Pulmonary artery endothelial cell (primary cell): Measurements from ENCODE around the gene ECM1. TPM values are rescaled to one million over a fixed set of nuclear protein-coding genes. Genes with fewer than 3 reads are reported as not detected.

Experiments
- DNase-seq: peaks from one replicate; pipeline ENCODE4 v3.0.0-alpha.2; 2011; ENCODE audit warnings: low read depth, low spot score
- total RNA-seq: library from RNA; depleted of rRNA; stranded (reverse); fragments of >200 nt; gene quantifications from 2 replicates; pipeline ENCODE4 v1.2.3, GENCODE V29; 2014

The ECM1 gene
- total RNA-seq, 1 donor from 2014 or later = 0.46 TPM

DNA sequence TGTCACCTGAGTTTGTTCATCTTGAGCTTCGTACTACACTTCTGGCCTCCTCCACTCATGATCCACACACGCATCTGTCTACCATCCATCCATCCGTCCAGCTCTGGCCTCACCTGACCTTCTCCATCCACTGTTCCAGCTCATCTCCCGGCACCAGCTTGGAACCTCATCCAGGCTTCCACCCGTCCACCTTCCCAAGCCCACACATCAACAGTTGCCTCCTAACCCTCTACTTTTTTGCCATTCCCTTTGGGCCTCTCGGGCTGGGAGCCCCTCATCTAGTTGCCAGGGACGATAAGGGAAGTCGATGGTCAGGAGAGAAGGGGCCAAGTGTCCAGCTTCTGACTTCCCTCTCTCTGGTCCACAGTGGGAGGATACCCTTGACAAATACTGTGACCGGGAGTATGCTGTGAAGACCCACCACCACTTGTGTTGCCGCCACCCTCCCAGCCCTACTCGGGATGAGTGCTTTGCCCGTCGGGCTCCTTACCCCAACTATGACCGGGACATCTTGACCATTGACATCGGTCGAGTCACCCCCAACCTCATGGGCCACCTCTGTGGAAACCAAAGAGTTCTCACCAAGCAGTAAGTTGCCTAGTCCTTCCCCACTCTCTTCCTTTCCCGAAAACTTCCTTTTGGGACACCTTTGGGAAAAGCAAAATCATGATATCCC lies 4.2 kb downstream of the ECM1 start:
- DNase-seq = no peak

DNA sequence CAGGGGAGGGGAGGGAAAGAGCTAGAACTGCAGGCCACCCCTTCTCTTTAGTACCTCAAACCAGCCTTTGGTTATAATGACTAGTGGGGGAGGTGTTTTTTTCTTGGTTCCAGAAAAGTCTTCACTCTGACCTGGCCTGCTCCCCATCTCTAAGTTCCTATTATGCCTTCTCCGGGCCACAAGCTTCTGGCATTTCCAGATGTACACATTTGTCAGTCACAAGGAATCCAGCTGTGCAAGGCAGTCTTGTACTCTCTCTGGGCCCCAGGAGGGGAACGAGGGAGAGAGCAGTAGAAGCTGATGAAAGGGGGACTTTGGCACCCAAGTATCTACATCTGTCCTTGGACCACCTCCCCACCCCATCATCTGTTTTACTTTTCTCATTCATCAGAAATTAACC lies 4.9 kb downstream of the ECM1 start:
- no peak for DNase-seq

DNA sequence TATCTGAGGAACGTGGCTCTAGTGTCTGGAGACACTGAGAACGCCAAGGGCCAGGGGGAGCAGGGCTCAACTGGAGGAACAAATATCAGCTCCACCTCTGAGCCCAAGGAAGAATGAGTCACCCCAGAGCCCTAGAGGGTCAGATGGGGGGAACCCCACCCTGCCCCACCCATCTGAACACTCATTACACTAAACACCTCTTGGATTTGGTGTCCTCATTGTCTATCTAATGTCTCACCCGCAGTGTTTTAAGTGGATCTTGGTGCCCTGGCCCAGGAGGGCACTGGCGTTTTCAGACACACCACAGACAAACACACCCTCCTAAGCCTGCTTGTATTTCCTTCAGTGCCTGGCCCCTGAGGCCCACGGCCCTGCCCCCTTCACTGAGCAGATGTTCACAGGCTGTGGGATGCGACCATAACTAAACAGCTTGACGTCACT lies 5.5 kb downstream of the ECM1 start:
- no peak for DNase-seq

DNA sequence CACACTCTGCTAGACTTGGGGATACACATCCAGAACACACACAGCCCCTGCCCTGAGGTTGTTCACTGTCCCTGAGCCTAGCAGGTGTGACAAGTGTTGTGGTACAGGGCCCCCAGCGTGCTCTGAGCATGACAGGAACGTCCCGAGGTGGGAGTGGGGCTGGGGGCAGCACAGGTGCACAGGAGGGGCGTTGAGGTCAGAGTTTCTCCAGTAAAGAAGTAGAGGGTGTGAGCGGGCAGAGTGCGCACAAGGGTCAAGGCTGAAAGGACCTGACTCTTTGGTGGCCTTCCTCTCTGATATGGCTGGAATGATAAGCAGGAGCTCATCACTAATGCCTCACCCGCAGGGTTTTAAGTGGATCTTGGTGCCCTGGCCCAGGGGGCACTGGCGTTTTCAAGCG lies 6.4 kb downstream of the ECM1 start:
- DNase-seq = no peak

DNA sequence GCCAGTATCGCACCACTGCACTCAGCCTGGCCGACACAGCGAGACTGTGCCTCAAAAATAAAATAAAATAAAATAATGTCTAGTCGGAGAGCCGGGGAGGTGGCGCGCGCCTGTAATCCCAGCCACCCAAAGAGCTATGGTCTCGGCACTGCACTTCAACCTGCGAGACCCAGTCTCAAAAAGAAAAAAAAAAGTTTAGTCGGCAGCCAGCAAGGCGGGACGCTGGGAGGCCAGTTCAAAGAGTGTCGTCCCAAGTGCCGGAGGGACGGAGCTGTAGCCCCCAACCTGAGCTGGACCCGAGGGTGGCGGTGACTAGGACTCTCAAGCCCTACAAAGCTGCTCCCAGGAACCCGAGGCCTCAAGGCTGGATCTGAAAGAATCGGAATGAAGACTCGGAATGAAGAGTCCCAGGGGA lies 7.0 kb downstream of the ECM1 start:
- no peak for DNase-seq

DNA sequence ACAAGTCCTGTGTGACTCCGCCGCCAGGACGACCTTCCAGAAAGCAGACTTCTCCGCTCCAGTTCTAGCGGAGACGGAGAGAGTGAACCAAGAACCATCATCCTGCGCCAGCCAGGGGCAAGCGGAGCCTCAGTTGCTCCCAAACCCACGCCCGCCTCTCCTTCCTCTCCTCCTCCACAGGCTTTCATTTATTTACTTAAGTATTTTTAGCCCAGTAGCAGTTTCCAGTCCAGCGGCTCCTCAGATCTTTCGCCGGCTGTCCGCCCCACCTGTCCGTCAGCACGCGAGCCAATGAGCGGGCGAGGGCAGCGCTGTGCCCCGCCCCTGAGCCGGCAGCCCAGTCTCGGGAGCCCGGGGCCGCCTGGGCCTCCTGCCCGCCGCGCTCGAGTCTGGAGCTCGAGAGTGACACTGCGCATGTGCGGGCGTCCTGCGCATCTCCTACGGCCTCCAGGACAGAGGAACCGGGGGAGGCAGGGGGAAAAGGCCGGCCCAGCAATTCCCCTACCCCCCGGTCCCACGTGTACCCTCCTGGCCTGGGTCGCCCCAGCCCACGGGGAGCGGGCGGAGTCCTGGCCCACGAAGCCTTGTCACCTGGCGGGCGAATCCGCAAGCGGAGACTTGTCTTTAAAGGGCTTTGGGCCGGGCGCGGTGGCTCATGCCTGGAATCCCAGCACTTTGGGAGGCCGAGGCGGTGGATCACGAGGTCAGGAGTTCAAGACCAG lies 7.6 kb downstream of the ECM1 start, which contains the start of gene FALEC:
FALEC (plus strand) TSS at position 425 of the 722 bp plus-strand sequence.
- peak; percentile 78 for DNase-seq

DNA sequence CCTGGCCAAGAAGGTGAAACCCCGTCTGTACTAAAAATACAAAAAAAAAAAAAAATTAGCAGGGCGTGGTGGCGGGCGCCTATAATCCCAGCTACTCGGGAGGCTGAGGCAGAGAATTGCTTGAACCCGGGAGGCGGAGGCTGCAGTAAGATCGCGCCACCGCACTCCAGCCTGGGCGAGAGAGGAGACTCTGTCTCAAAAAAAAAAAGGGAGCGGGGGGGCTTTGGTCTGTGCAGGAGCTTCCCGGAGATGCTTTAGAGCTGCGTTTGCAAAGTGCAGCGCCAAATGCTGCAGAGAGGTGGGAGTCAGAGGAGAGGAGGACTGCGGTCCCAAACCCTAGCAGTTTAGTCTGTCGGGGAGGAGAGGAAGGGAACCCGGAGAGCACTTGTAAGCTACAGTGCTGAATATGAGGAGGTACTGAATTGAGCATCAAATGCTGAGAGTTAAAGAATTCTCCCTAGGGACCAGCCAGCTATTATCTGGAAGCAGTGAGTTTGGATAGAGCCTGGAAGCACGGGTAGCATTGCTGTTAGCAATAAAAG lies 8.2 kb downstream of the ECM1 start:
- no peak for DNase-seq

DNA sequence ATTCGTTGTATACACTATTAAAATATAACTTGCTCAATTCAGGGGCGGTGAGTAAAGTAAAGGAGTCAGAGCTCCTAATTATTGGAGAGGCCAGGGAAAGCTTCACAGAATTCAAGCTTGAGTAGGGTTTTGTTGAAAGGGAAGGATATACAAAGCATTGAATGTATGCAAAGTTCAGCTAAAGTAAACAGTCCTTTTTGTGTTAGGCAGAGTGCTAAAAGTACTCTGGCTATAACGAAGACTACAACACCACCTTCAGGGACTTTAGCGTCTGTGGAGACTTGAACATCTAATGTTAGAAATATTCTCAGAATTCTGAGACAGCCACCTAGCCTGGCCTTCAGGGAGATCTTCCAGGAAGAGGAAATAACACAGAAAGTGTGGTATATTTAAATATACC lies 8.7 kb downstream of the ECM1 start:
- no peak for DNase-seq

DNA sequence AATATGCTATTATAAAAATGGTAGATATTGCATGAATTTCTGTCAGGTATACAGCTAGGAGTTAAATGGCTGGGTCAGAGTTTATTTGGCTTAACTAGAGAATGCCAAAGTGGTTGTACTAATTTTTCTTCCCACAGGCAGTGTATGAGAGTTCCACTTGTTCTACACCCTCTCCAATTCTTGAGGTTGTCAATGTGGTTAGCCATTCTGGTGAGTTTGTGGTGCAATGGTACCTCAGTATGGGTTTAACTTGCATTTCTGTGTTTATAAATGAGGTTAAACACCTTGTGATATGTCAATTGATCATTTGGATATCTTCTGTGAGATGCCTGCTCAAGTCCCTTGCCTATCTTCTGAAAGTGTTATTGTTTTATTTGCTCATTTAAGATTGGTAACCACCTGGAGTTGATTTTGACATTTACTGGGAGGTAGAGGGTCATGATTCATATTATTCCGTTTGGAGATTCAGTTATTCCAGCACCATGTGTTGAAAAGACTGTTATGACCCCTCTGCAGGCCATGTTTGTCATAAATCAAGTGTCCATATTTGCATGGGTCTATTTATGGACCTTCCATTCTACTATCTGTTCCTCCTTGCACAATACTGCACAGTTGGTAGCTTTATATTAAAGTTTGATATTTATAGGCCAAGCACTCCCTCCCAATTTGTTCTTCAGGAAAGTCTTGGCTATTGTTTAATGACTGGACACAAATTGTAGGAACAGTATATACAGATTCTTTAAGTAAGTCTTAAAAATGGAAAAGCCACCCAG lies 13.5 kb downstream of the ECM1 start:
- no peak for DNase-seq

DNA sequence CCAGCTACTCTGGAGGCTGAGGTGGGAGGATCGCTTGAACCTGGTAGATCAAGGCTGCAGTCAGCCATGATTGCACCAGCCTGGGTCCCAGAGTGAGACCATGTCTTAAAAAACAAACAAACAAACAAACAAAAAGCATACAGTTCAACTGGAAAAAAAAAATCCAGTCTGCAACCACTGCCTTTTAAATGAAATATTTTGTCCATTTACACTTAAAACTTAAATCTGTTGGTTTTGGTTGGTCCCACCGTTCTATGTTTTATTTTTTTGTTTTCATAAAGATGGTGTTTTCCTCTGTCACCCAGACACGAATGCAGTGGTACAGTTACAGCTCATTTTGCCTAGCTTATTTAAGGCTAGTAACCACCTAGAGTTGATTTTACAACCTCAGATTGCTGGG lies 17.4 kb downstream of the ECM1 start:
- no peak for DNase-seq

DNA sequence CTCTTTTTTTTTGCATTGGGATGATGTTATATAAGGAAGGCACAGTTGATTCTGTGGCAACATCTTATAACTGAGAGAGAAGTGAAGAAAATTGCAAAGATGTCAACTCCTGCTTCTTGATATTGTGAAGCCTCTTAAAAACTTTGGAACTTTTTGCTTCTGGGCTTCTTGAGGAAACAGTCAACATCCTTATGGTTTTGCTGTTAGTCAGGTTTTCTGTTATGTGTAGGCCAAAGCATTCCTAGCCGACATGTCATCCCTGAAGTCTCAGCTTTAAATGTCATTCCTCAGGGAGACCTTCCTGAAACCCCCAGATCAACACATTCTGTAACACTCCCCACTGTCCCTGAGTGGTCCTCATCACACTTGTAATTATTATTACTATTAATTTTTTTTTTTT lies 20.3 kb downstream of the ECM1 start:
- no peak for DNase-seq

DNA sequence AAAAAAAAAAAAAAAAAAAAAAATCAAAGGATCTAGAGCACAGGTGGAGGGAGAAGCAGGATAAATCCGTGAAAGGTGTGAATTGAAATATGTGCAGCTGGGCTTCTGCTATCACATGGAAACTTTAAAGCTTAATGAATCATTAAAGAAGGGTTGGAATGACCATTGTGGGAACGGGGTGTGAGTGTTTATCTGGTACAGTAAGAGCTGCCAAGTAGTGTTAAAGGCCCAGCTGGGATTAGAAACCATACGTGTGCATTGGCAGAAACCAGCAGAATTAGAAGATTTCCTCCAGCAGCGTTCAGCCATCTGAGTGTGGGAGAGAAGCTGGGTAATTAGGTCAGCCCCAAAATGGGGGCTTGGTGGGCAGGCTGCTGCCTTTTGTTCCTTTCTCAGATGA lies 21.1 kb downstream of the ECM1 start:
- no peak for DNase-seq

DNA sequence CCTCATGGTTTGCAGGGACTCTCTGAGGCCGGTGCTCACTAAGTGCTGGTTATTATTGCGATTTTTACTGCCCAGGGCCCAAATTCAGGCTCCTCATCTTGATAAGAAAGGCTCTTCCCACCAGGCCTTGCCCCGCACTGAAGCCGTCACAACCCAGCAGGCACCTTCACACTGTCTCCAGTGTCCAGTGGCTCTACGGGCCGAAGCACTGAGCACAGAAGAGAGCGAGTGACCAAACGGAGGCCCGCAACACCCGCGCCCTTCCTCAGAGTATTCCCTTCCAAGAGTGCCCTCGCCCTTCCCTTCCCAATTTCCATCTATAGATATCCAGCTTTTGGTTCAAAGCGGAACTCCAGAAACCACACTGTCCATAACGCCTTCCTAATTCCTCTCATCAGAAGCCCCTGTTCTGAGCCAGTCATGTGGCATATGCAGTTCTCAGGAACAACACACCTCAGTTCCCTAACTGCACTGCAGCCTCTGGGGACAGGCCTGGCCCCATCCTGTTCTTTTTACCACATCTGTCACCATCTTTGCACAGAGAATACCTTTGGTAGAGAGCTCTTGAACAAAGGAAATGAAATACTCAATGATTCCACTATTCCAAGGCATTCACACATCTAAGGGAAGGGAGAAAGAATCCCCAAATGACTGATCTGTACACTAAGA lies 22.7 kb downstream of the ECM1 start:
- DNase-seq = no peak

DNA sequence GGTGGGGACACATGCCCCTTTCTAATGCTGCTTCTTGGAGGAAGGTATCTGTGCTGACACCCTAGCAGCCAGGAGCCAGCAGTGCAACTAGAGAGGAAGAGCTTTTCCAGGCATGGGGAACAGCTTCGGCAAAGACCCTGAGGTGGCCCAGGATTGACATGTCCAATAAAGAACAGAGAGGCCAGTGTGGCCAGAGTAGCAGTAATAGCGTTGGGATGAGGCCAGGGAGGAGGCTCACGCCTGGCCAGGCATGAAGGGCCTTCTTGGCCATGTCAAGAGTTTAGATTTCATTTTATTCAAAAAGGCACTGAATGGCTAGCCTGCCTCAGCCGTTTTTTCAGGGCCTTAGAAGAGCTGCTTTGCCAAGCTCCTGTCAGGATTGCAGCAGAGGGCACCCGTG lies 25.0 kb downstream of the ECM1 start:
- no peak for DNase-seq

DNA sequence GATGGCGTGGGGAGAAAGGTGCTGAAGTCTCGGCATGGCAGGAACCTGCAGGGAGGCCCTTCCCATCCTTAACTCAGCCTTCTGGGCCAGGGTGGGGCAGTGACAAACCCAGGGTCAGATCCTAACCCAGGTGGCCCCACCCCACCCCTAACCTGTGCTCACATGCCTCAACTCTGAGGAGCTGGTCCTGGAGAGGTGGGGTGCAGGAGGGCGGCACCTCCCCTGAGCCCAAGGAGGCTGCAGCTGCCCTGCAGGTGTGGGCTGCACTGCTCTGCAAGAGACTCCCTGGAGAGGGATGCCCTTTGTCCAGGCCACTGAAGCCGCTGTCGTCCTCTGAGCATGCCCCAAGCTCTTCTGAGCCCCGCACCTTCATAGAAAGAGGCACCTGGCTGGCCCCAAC lies 26.1 kb downstream of the ECM1 start:
- DNase-seq = no peak

DNA sequence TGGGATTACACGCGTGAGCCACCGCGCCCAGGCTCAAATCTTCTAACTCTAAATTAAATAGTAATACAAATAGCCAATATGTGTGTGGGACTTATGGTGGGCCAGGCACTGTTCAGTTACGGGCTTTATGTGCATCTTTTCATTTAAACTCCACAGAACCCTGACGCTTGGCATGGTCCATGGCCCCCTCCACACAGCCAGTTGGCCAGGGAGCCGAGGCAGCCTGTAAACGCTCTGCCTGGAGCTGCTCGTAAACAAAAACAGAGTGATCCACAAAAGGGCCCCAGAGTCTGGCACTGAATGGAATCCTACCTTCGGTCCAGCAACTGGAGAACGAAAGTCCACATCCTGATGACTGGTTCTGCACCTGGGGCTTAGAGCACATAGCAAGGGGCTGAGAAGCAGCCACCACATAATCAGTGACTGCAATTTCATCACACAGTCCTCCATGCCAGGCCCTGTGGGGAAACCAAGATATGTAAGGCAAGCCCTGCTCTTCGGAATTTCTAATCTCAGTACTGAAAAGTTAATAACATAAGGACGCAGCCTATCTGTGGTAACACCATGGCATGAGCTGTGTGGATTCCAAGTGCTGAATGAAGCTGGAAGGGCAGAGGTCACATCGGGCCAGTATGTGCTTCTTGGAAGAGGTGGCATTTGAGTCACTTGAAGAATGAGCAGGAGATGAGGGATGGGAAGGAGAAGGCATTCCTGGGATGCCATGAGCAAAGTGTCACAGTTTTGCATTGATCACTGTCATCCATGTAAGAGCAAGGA lies 27.8 kb downstream of the ECM1 start:
- DNase-seq = no peak

DNA sequence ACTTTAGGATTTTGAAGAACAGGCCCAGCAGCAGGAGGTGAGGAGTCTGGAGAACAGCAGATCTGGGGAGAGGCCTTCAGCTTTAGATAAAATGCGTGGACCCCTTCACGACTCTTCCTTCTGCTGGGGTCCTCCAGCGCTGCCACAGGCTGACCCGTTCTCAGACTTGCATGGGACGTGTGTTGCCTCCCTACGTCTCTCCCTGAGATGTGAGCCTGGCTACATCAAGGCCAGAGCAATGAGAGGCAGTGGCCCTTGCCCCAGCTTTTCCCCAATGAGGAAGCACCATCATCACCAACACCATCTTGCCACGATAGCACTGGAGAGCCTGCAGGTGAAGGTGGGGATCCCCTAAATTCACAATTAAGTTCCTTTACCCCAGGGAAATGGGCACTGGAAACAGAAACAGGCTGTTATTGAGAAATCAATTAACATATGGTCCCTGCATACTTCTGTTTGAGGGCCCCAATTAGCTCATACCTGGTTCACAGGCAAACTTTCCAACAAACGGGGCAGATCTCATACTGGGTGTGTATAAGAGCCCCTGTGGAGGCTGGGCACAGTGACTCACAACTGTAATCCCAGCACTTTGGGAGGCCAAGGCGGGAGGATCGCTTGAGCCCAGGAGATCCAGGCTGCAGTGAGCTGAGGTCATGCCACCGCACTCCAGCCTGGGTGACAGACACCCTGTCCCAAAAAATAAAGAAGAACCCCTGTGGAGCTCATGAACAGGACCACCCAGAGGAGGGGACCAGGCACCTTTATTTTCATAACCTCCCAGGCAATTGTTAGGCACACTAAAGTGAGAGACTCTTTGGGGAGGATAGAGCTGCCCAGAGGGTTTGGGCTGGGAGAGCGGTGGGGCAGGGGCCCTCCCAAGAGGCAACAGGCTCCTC lies 29.2 kb downstream of the ECM1 start:
- no peak for DNase-seq

DNA sequence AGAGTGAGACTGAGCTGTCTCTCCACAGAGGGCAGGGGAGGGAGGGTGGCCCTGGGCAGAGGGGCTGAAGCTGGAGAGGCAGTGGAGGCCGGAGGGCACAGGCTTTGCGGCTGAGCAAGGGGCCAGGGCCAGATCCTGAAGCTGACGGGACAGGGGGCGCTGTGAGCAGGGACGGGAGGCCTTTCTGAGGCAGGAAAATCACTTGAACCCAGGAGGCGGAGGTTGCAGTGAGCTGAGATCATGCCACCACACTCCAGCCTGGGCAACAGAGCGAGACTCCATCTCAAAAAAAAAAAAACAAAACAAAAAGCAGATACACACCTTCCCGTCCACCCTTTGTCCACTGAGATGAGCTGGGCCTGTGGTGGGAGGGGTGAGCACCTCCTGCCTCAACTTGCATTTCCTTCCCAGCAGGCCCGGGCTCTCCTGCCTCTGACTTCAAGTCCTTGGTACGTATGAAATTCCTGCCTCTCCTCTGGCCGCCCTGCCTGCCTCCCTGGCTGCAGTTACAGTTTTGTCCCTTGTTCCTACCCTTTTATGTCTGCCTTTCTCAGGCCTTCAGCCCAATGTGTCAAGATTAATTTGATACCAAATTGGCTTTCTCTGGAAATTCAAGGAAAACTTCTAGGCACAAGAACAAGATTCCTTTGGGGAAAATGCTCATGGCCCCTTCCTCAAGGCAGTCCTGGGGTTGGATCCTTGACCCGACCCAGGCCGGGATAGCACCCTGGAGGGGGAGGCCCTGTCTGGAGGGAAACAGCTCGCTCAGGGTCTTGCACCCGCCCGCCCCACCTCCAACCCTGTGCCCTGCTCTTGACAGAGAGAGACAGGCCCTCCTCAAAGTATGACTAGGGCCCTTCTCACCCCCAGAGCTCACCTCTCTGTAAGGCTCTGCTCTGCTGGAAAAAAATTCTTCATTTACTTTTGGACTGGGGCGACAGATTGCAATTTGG lies 30.1 kb downstream of the ECM1 start:
- no peak for DNase-seq
